Measurements from ENCODE around the gene EMP2.

EMP2 gene

DNA sequence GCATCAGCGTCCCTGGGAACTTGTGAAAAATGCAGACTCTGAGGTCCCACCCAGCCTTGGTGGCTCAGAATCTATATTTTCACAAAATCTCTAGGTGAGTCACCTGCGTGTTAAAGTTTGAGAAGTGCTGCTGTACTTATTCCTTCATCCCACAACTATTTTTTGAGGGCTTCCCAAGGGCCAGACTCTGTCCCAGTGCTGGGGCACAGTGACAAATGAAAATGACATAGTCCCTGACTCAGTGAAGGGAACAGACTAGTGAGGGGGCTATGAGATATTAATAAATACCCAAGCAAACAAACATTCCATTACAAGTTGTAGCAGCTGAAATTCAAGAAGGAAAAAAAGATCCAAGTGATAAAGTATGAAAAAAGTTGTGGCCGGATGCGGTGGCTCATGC is 9.9 kb upstream of the EMP2 start:
- Histone ChIP-seq H3K27ac (ENCODE audit: poor library complexity, severe bottlenecking) (no peak overlapping the region), H3K4me3 (ENCODE audit: severe bottlenecking) (no peak overlapping the region), H3K9me3 (ENCODE audit: severe bottlenecking) (no peaks in the 10 kb centered on the region), H3K36me3 (ENCODE audit: low read depth) (no peaks in the 10 kb centered on the region), H3K4me1 (ENCODE audit: insufficient read depth, poor library complexity, severe bottlenecking) (peaks cover 14% of the 10 kb centered on the region), H3K27me3 (ENCODE audit: insufficient read depth, poor library complexity, severe bottlenecking) (no peaks in the 10 kb centered on the region)
- no peak for ATAC-seq (ENCODE audit: low read depth)
- no peak for DNase-seq (ENCODE audit: low spot score)
- TF ChIP-seq, protein P1, sequence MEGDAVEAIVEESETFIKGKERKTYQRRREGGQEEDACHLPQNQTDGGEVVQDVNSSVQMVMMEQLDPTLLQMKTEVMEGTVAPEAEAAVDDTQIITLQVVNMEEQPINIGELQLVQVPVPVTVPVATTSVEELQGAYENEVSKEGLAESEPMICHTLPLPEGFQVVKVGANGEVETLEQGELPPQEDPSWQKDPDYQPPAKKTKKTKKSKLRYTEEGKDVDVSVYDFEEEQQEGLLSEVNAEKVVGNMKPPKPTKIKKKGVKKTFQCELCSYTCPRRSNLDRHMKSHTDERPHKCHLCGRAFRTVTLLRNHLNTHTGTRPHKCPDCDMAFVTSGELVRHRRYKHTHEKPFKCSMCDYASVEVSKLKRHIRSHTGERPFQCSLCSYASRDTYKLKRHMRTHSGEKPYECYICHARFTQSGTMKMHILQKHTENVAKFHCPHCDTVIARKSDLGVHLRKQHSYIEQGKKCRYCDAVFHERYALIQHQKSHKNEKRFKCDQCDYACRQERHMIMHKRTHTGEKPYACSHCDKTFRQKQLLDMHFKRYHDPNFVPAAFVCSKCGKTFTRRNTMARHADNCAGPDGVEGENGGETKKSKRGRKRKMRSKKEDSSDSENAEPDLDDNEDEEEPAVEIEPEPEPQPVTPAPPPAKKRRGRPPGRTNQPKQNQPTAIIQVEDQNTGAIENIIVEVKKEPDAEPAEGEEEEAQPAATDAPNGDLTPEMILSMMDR (IDR thresholded peaks at IDR 0.05; ENCODE audit: poor library complexity, severe bottlenecking): no peak

DNA sequence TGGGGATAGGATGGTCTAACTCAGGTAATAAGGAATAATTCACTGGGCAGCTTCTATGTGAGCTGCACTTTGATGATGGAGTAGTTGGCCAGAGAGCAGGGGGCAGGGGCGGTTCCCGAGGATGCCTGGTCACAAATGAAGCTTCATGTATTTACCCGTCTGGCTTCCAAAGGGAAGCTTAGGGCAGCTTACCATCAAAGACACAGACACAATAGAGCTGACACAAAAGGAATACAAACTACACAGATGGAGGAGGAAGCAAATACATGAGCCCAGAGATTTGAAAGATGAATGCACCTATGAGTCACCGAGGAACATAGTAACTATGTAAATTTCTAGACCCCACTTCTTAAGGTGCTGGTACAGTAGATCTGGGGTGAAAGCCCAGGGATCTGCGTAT is 8.7 kb upstream of the EMP2 start:
- Histone ChIP-seq H3K27me3 (ENCODE audit: insufficient read depth, poor library complexity, severe bottlenecking) (no peaks in the 10 kb centered on the region), H3K4me3 (ENCODE audit: severe bottlenecking) (no peak overlapping the region)
- TF ChIP-seq, protein P1 (IDR thresholded peaks at IDR 0.05; ENCODE audit: poor library complexity, severe bottlenecking): no peak

DNA sequence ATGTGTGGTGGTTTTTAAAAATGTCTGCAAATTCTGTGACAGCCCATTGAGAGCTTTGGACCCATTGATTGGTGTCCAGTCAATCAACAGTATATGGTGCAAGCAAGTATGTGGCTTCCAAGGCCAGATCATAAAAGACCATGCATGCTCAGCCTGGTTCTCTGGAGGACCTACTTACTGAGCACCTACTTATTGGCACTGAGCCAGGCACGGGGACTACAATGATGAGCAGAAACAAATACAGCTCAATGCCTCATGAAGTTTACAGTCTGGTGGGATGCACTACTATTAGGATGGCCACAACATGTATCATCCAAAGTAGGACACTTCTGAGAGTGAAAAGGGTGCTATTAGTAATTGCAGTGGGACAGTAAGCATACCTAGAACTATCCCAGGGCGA is 7.2 kb upstream of the EMP2 start:
- DNase-seq (ENCODE audit: low spot score) (no peak), ATAC-seq (ENCODE audit: low read depth) (no peak)
- TF ChIP-seq, protein P1 (IDR thresholded peaks at IDR 0.05; ENCODE audit: poor library complexity, severe bottlenecking): no peak
- peaks cover 13% of the 10 kb centered on the region for H3K4me1 ChIP-seq (ENCODE audit: insufficient read depth, poor library complexity, severe bottlenecking)
- H3K27ac ChIP-seq (ENCODE audit: poor library complexity, severe bottlenecking): no peak overlapping the region
- H3K36me3 ChIP-seq (ENCODE audit: low read depth): no peaks in the 10 kb centered on the region
- H3K4me3 ChIP-seq (ENCODE audit: severe bottlenecking): no peak overlapping the region
- no peaks in the 10 kb centered on the region for H3K27me3 ChIP-seq (ENCODE audit: insufficient read depth, poor library complexity, severe bottlenecking)
- no peaks in the 10 kb centered on the region for H3K9me3 ChIP-seq (ENCODE audit: severe bottlenecking)

More for the DNA sequence above, 8.7 kb upstream of the EMP2 start:
- no peak for DNase-seq (ENCODE audit: low spot score)
- H3K9me3 ChIP-seq (ENCODE audit: severe bottlenecking): no peaks in the 10 kb centered on the region
- no peak for ATAC-seq (ENCODE audit: low read depth)
- H3K4me1 ChIP-seq (ENCODE audit: insufficient read depth, poor library complexity, severe bottlenecking): peaks cover 17% of the 10 kb centered on the region
- H3K27ac ChIP-seq (ENCODE audit: poor library complexity, severe bottlenecking): no peak overlapping the region
- H3K36me3 ChIP-seq (ENCODE audit: low read depth): no peaks in the 10 kb centered on the region

DNA sequence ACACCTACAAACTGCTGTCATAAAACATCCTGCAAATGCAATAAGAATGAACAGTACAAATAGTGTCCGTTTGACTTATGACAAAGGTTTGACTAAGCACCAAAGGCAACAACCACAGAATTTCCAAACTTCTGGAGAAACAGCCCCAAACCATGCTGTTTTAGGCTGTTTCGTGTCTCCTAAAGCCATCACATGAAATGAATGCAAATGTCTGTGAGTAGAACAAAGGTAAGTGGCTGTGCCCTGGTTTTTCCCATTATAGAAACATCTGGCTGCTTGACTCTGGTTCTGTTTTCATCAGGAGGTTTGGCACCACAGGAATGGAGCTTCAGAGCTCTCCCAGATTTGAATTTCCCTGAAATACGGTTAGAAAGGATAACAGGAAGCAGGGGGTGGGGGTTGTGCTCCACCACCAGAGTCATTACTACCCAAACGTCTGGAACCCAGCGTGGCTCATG is 4.6 kb upstream of the EMP2 start:
- DNase-seq (ENCODE audit: low spot score) (no peak), ATAC-seq (ENCODE audit: low read depth) (peak; percentile 39; the same call in 2 of the 3 replicates)
- TF ChIP-seq, protein P1 (IDR thresholded peaks at IDR 0.05; ENCODE audit: poor library complexity, severe bottlenecking): no peak
- Histone ChIP-seq H3K9me3 (ENCODE audit: severe bottlenecking) (no peaks in the 10 kb centered on the region), H3K4me1 (ENCODE audit: insufficient read depth, poor library complexity, severe bottlenecking) (peaks cover 20% of the 10 kb centered on the region), H3K36me3 (ENCODE audit: low read depth) (no peaks in the 10 kb centered on the region), H3K4me3 (ENCODE audit: severe bottlenecking) (no peak overlapping the region), H3K27me3 (ENCODE audit: insufficient read depth, poor library complexity, severe bottlenecking) (no peaks in the 10 kb centered on the region), H3K27ac (ENCODE audit: poor library complexity, severe bottlenecking) (peak overlapping the region; percentile 62)

DNA sequence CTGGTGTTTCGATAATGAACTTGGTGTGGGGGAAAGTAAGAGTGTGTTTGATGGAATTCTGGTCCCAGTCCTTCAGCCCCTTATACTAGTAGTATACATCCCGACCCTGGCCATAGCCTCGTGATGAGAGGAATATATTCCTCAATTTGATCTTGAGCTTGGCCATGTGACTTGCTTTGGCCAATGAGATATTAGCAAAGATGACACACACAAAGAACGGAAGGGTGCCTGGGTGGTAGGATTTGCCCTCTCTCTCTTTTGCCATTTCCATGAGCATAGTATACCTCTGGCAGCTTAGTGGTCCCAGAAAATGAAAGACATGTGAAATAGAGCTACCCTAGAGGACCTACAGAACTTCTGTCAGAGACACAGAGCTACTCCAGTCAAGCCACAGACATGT is 2.9 kb upstream of the EMP2 start:
- H3K4me3 ChIP-seq (ENCODE audit: severe bottlenecking): no peak overlapping the region
- H3K27ac ChIP-seq (ENCODE audit: poor library complexity, severe bottlenecking): no peak overlapping the region
- H3K36me3 ChIP-seq (ENCODE audit: low read depth): no peaks in the 10 kb centered on the region
- ATAC-seq (ENCODE audit: low read depth): no peak
- TF ChIP-seq, protein P1 (IDR thresholded peaks at IDR 0.05; ENCODE audit: poor library complexity, severe bottlenecking): no peak
- peaks cover 29% of the 10 kb centered on the region for H3K4me1 ChIP-seq (ENCODE audit: insufficient read depth, poor library complexity, severe bottlenecking)
- no peaks in the 10 kb centered on the region for H3K9me3 ChIP-seq (ENCODE audit: severe bottlenecking)
- DNase-seq (ENCODE audit: low spot score): no peak
- H3K27me3 ChIP-seq (ENCODE audit: insufficient read depth, poor library complexity, severe bottlenecking): no peaks in the 10 kb centered on the region
